ENCODE measurements around the gene CCNT2.

- no peak for TF ChIP-seq EP300 (IDR thresholded peaks at IDR 0.05)
- TF ChIP-seq CTCF (IDR thresholded peaks at IDR 0.05): no peak
Observed at GRCh38 chr2:134957477-134957876, 38.9 kb downstream of the CCNT2 start.

All from sigmoid colon (tissue), 4 donors.